ENCODE results near the gene TMEM223. TPM values are rescaled to one million over a fixed set of nuclear protein-coding genes. Genes with fewer than 3 reads are reported as not detected.

TMEM223 gene
- total RNA-seq, 2 donors from 2014 or later, result 8.9 to 10.0 TPM

DNA sequence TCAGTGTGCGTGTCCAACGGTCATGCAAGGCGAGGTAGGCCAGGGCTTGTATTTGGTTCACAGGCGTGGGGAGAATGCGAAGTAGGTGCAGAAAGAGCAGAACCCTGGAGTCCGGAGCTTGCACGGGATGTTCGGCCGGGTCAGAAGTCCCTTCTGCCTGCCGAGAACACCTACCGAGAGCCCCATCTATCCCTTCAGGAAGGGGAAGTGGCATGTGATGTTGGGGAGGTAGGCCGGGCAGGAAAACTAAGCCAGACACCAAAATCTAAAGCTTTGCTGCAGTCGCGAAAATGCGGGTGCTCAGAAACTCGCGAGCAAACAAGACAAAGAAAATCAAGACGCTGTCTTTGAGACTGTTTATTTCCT, 21.0 kb downstream of the TMEM223 start:
- peak; percentile 69 for DNase-seq (ENCODE audit: low spot score)
- intact Hi-C loops (cut with DNase I), result no loop called here

DNA sequence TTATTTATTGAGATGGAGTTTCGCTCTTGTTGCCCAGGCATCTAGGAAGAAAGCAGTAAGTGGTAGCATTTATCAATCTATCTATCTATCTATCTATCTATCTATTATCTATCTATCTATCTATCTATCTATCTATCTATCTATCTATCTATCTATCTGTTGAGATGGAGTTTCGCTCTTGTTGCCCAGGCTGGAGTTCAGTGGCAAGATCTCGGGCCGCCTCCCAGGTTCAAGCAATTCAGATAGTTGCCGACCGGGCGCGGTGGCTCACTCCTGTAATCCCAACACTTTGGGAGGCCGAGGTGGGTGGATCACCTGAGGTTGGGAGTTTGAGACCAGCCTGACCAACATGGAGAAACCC, 31.0 kb downstream of the TMEM223 start:
- intact Hi-C loops (cut with DNase I), result loop anchor here in 1 of 2 donors (10.0 kb wide), 1 partner anchor 1246 kb away; no protein-coding TSS in a partner anchor
- DNase-seq (ENCODE audit: low spot score), result peak; percentile 58

DNA sequence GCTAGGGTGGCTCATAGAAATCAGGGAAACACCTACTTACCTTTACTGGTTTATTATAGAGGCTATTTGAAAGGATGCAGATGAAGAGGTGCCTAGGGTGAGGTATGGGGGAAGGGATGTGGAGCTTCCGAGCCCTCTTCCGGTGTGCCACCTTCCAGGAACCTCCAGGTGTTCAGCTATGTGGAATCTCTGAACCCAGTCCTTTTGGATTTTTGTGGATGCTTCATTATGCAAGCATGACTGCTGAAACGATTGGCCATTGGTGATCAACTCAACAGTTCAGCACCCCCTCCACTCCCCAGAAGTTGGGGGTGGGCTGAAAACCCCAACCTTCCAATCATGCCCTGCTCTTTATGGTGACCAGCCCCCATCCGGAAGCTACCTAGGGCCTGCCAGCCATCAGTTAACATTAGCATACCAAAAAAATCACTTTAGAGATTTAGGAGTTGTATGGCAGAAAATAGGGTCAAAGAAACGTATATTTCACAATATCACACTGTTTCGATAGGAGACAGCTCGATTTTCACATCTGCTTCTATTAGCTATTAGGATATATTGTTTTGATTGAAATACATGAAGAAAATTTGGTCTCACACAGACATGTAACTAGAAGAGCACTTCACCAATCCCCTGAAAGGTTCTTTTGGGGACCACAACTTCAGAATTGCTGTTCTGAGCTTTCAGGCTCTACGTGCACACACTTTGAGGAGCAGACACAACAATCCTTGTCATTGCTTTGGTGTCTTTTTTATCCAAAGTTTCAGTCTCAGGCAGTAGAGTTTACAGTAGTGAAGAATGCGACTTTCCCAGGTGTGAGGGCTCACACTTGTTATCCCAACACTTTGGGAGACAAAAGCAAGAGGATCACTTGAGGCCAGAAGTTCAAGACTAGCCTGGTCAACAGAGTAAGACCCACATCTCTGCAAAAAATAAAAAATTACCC, 33.7 kb downstream of the TMEM223 start:
- intact Hi-C loops (cut with DNase I), result no loop called here
- peak; percentile 35 for DNase-seq (ENCODE audit: low spot score)

DNA sequence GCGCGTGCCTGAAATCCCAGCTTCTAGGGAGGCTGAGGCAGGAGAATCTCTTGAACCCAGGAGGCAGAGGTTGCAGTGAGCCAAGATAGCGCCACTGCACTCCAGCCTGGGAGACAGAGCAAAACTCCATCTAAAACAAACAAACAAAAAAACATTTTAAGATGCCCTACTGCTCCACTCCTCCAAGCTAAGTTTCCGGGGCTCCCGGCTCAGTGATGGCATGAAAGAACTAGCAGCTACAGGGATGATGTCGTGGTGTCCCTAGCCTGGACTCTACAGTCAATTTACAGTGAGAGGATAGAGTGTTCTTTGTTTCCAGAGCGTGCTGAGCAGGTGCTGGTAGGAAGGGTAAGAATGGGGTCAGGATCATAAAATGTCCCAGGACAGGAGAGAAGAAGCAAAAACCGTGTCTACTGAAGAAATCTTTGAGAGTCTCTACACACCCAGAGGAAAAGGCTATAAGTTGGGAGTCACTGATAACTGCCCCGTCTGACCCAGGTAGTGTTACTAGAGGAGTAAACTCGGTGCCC, 36.7 kb downstream of the TMEM223 start:
- peak; percentile 17 for DNase-seq (ENCODE audit: low spot score)

DNA sequence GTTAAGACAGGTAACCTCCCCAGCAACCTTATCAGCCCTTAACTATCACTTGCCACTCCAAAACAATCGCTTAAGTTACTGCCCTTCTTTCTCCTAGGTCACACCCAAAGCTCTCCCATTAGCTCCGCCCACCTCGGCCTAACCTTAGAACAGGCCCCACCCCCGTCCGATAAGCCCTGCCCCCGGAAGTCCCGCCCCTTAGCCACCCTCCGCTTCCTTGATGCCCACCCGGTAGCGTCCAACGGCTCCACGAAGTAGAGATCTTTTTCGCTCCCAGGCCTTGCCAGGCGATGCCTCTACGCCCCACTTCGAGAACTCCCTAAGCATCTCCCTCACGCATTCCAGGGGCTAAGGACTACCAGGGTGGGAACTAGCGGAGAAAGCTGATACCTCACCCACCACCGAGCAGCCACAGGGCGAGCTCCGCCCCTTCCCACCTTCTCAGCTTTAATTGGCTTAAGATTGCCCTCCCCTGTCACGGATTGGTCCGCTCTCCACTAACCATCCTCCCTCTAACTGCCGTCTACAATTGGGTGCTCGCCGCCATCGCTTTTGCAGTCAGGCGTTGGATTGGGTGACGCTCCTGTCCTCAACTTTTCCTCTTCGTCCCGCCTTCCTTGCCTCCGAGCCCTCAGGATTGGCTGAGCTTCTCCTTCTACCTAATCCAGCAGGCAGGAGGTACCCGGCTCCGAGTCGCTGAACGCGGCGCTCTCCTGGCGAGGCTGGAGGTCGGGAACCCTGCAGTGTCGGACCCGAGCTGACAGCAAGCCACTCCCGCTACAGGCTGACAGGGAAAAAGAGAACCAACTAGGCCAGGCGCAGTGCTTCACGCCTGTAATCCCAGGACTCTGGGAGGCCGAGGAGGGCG, 37.8 kb downstream of the TMEM223 start, which contains the start of gene ZBTB3:
TSS of gene ZBTB3 (minus strand) at position 425 of the 868 bp plus-strand sequence. CDS start 496 bp downstream, outside the sequence.
- peak; percentile 98 for DNase-seq (ENCODE audit: low spot score)
- intact Hi-C loops (cut with DNase I), result no loop called here

More for the DNA sequence above, 36.7 kb downstream of the TMEM223 start:
- intact Hi-C loops (cut with DNase I), result no loop called here

GRCh38 chr11:62752994-62753735, 38.6 kb downstream of the TMEM223 start:
- peak; percentile 78 for DNase-seq (ENCODE audit: low spot score)
- intact Hi-C loops (cut with DNase I), result no loop called here

DNA sequence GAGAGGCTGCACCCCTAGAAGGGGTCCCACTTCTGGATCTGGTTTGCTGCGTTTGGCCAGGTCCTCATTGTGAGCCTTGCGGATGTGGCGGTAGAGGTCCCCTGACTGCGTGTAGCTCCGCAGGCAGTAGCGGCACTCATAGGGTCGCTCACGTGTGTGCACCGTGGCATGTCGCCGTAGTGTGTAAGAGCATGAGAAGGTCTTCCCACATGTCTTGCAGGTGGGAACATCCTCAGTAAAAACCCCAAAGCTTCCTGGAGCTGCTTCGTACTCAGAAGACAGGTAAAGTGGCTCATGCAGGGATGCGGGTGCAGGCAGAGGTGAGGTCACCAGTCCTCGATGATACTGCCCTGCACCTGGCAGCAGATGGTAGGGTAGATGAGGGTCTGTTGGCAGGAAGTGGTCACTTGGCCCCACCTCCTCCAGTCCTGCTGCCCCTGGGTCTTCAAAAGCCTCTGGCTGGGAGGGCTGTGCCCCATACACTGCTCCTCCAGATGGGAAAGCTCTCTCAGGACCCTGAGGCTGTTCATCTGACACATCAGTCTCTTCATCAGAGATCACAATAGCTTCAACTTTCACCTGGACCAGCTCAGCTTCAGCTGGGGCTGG, 39.5 kb downstream of the TMEM223 start:
- peak; percentile 44 for DNase-seq (ENCODE audit: low spot score)
- intact Hi-C loops (cut with DNase I), result no loop called here

DNA sequence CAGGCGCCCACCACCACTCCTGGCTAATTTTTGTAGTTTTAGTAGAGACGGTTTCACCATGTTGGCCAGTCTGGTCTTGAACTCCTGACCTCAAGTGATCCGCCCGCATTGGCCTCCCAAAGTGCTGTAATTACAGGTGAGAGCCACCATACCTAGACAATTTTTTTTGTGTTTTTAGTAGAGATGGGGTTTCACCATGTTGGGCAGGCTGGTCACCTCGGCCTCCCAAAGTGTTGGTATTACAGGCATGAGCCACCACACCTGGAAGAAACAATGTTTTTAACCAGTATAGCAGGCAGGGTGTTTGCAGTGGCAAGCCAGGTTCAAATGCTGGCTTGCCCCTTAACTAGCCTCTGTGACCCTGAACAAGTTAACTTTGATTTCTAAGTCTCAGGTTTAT, 41.9 kb downstream of the TMEM223 start:
- intact Hi-C loops (cut with DNase I), result loop anchor here in 1 of 2 donors (2.0 kb wide), 1 partner anchor 19 kb away; no protein-coding TSS in a partner anchor
- peak; percentile 10 for DNase-seq (ENCODE audit: low spot score)

DNA sequence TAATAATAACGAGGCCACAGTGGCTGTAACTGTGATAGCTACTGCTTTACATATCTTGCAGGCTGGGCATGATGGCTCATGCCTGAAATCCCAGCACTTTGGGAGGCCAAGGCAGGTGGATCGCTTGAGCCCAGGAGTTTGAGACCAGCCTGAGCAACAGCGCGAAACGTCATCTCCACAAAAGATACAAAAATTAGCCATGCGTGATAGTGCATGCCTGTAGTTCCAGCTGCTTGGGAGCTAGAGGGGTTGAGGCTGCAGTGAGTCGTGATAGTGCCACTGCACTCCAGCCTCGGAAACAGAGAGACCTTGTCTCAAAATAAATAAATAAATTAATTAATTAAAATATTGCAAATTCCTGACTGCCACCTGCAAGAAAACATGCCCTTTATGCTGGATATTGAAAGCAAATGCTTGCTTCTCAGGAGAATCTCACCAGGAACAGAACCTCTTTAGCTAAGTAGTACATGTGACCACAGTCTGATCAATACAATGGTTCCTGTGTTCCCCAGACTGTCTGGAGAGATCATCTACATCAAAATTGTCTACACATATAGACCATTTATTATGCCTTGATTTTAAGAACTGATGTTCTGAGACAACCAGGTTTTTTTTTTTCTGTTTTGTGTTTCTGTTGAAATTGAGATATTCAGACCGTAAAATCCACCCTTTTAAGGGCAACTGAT, 44.2 kb downstream of the TMEM223 start:
- intact Hi-C loops (cut with DNase I), result loop anchor here in 1 of 2 donors (2.0 kb wide), 1 partner anchor 17 kb away; no protein-coding TSS in a partner anchor
- no peak for DNase-seq (ENCODE audit: low spot score)

Small RNAs within 50 kb of the gene (microRNA-seq; reads per million reads assigned to microRNA genes)
- gene MIR6514 (ENCODE audit: borderline microRNAs expressed in 2 of 2), result 0.26 to 1.6 reads per million in 2 donors
- gene MIR6748 (ENCODE audit: borderline microRNAs expressed in 2 of 2), result 0 reads per million in 2 donors

Other genes with a start within 250 kb of the TMEM223 start
- gene AHNAK, start 245.2 kb downstream of the TMEM223 start, total RNA-seq, result 100 to 1,000 TPM; 938 to 955 TPM
- 100 to 1,000 TPM; 706 to 749 TPM for gene EEF1G, start 218.1 kb downstream of the TMEM223 start, total RNA-seq
- 10 to 100 TPM; 10.7 to 14.1 TPM for gene TUT1, start 200.5 kb downstream of the TMEM223 start, total RNA-seq
- gene MTA2, start 190.1 kb downstream of the TMEM223 start, total RNA-seq, result 10 to 100 TPM; 56.5 to 67.2 TPM
- 10 to 100 TPM; 58.7 to 63.8 TPM for gene EML3, start 179.2 kb downstream of the TMEM223 start, total RNA-seq
- 1 to 10 TPM; 7.1 to 9.7 TPM for gene ROM1, start 178.7 kb downstream of the TMEM223 start, total RNA-seq
- 10 to 100 TPM; 23.7 to 26.6 TPM for gene B3GAT3, start 170.0 kb downstream of the TMEM223 start, total RNA-seq
- 100 to 1,000 TPM; 206 to 240 TPM for gene GANAB, start 145.4 kb downstream of the TMEM223 start, total RNA-seq
- gene INTS5, start 138.7 kb downstream of the TMEM223 start, total RNA-seq, result 10 to 100 TPM; 10.6 to 10.9 TPM
- gene C11orf98, start 126.8 kb downstream of the TMEM223 start, total RNA-seq, result 10 to 100 TPM; 27.4 to 35.9 TPM
- 10 to 100 TPM in 1 of 2 donors, 1 to 10 TPM in 1; 8.5 to 10.5 TPM for gene CSKMT, start 126.7 kb downstream of the TMEM223 start, total RNA-seq
- 1 to 10 TPM; 3.6 to 3.7 TPM for gene UQCC3, start 120.3 kb downstream of the TMEM223 start, total RNA-seq
- 1 to 10 TPM; 3.7 to 5.1 TPM for gene LBHD1, start 119.7 kb downstream of the TMEM223 start, total RNA-seq
- 10 to 100 TPM; 74.8 to 76.1 TPM for gene UBXN1, start 112.9 kb downstream of the TMEM223 start, total RNA-seq
- gene LRRN4CL, start 102.5 kb downstream of the TMEM223 start, total RNA-seq, result 10 to 100 TPM; 13.9 to 14.8 TPM
- 10 to 100 TPM; 30.6 to 54.8 TPM for gene BSCL2, start 84.6 kb downstream of the TMEM223 start, total RNA-seq
- not detected for gene GNG3, start 84.3 kb downstream of the TMEM223 start, total RNA-seq
- gene HNRNPUL2, start 64.5 kb downstream of the TMEM223 start, total RNA-seq, result 10 to 100 TPM; 45.5 to 45.9 TPM
- gene TTC9C, start 63.5 kb downstream of the TMEM223 start, total RNA-seq, result 10 to 100 TPM; 19.0 to 20.6 TPM
- 10 to 100 TPM in 1 of 2 donors, 1 to 10 TPM in 1; 6.2 to 12.3 TPM for gene ZBTB3, start 37.8 kb downstream of the TMEM223 start, total RNA-seq
- 10 to 100 TPM; 39.7 to 50.9 TPM for gene POLR2G, start 30.4 kb downstream of the TMEM223 start, total RNA-seq
- 10 to 100 TPM; 11.3 to 12.9 TPM for gene TAF6L, start 20.6 kb downstream of the TMEM223 start, total RNA-seq
- gene TMEM179B, start 4.6 kb downstream of the TMEM223 start, total RNA-seq, result 10 to 100 TPM; 23.7 to 33.0 TPM
- gene NXF1, start 13.4 kb upstream of the TMEM223 start, total RNA-seq, result 10 to 100 TPM; 53.0 to 58.1 TPM
- gene STX5, start 40.0 kb upstream of the TMEM223 start, total RNA-seq, result 10 to 100 TPM; 32.8 to 34.0 TPM
- gene TEX54, start 40.8 kb upstream of the TMEM223 start, total RNA-seq, result not detected
- 10 to 100 TPM; 38.5 to 45.6 TPM for gene WDR74, start 47.6 kb upstream of the TMEM223 start, total RNA-seq
- 100 to 1,000 TPM in 1 of 2 donors, 10 to 100 TPM in 1; 89.4 to 114 TPM for gene SLC3A2, start 88.9 kb upstream of the TMEM223 start, total RNA-seq
- gene CHRM1, start 129.4 kb upstream of the TMEM223 start, total RNA-seq, result not detected
- gene SLC22A6, start 193.0 kb upstream of the TMEM223 start, total RNA-seq, result not detected
- gene SLC22A8, start 223.8 kb upstream of the TMEM223 start, total RNA-seq, result not detected

All from posterior vena cava (tissue), 2 donors.